Stimulated activated CD4-positive, alpha-beta T cell treated with anti-CD3 and anti-CD28 coated beads, Interleukin-4, amount 100 ng/mL, for 48 hours (primary cell): ENCODE measurements around the gene IFITM1.
"Not testable (repeated sequence)": the region's sequence is repeated elsewhere in the genome, so short reads cannot be mapped to it uniquely, and the experiment has no call there.

Source experiments
- DNase-seq, 2 donors: peaks; one replicate each; pipeline ENCODE4 v3.0.0-alpha.2; 2020; ENCODE audit warnings: low read depth in 2 of 2

The IFITM1 gene

GRCh38 chr11:344836-345578, 31.2 kb downstream of the IFITM1 start:
- no peak for DNase-seq

GRCh38 chr11:346529-346928, 32.7 kb downstream of the IFITM1 start:
- no peak for DNase-seq

GRCh38 chr11:349270-349954, 35.6 kb downstream of the IFITM1 start:
- DNase-seq, result not testable (repeated sequence)

GRCh38 chr11:350033-350722, 36.3 kb downstream of the IFITM1 start:
- DNase-seq, result not testable (repeated sequence)

GRCh38 chr11:350723-351255, 36.9 kb downstream of the IFITM1 start:
- no peak for DNase-seq

- no peak for DNase-seq
Measured at GRCh38 chr11:351411-351810, 37.6 kb downstream of the IFITM1 start.

- DNase-seq, result no peak
Measured at GRCh38 chr11:352456-353031, 38.7 kb downstream of the IFITM1 start.

- DNase-seq, result no peak
Measured at GRCh38 chr11:353179-353873, 39.5 kb downstream of the IFITM1 start.

GRCh38 chr11:355581-356458, 42.0 kb downstream of the IFITM1 start:
- DNase-seq, result peak; percentile 79 to 85

- no peak for DNase-seq
Measured at GRCh38 chr11:356610-357009, 42.8 kb downstream of the IFITM1 start.

- no peak for DNase-seq
Measured at GRCh38 chr11:357582-357981, 43.7 kb downstream of the IFITM1 start.

- DNase-seq, result no peak
Measured at GRCh38 chr11:358129-358800, 44.4 kb downstream of the IFITM1 start.

- no peak for DNase-seq
Measured at GRCh38 chr11:359181-359714, 45.4 kb downstream of the IFITM1 start.

GRCh38 chr11:360326-361280, 46.8 kb downstream of the IFITM1 start:
- DNase-seq, result no peak

- no peak for DNase-seq
Measured at GRCh38 chr11:362642-363442, 49.0 kb downstream of the IFITM1 start.

- DNase-seq, result not testable (repeated sequence)
Measured at GRCh38 chr11:363443-363805, 49.6 kb downstream of the IFITM1 start.

GRCh38 chr11:363948-364761, 50.3 kb downstream of the IFITM1 start:
- DNase-seq, result peak; percentile 28 to 50
